LHCN-M2 (cell line): Measurements from ENCODE around the gene SLC5A6. TPM values are rescaled to one million over a fixed set of nuclear protein-coding genes. Genes with fewer than 3 reads are reported as not detected.
"Not testable (repeated sequence)": the region's sequence is repeated elsewhere in the genome, so short reads cannot be mapped to it uniquely, and the experiment has no call there.

Experiments
- DNase-seq: peaks from one replicate; pipeline ENCODE4 v3.0.0-alpha.2; 2012; ENCODE audit warnings: low read depth
- total RNA-seq: library from RNA; depleted of rRNA; stranded (reverse); fragments of >200 nt; gene quantifications from 2 replicates; pipeline ENCODE4 v1.2.3, GENCODE V29; 2014

Gene SLC5A6
- total RNA-seq, 1 experiment from 2014 or later, result 54.5 TPM

DNA sequence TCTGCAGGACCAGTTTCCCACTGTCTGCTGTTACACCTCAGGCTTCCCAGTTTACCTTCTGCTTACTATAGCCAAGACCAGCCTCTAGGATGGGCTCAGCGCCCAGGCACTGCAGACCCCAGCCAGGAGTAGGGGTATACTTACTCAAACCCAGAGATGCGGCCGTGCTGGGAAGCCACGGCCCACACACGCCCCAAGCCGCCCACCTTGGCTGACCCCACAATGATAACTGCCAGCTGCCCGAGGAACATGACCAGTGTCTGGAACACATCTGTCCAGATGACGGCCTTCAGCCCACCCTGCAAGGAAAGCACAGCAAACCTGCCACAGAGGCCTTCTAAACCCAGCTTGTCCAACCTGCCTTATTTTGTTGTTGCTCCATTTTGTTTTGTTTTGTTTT is 6.9 kb downstream of the SLC5A6 start:
- DNase-seq, result no peak

DNA sequence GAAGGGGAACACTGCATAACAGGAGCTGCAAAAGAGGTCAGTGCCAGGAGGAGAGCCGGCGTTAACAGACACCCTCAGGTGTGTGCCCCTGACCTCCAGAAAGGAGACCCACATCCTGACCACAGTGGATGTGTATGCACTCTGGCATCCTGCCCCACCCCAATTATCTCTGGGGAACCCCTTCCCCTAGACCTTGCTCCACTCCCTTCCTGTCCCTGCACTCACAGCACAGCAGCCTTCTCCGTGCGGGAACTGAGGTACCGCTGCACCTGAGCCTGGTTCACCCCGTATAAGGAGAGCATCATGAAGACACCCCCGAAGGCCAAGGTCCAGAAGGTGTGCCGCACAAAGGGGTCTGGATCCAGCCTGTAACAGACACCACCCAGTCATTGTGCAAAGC is 7.5 kb downstream of the SLC5A6 start:
- DNase-seq, result no peak

DNA sequence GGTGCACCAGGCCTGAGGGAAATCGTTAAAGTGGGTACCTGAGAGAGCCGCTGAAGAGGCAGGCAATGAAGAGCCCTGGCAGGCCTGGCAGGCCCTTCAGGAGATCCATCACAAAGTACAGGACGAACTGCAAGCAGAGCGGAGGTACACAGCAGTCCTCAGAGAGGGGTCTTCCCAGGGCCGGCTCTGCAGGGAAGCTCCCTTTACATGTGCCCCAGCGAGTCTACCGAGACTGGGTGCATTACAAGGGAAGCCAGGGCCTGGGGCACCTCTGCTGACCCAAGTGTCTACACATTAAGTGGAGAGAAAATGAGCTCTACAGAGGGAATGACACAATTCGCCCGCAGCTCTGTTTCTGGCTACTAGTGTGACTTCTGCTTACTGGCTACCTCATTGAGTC is 8.3 kb downstream of the SLC5A6 start:
- DNase-seq, result no peak

DNA sequence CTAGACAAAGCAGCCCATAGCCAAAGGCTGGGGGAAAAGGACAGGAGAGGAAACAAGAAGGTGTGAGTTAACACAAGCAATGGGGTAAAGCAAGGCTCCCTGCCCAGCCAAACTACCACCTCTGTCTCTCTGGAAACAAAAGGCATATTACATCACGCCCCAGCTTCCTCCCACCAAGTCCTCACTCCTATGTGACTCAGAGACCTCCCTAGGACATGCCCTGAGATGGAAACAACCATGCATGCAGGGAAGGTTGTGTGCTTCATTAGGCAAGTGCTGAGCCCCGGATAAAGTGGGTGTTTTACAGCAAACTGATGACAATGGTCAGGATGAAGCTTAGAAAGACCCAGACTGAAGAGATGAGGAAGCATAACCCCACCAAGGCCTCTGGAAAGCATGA is 9.2 kb downstream of the SLC5A6 start:
- DNase-seq, result no peak

DNA sequence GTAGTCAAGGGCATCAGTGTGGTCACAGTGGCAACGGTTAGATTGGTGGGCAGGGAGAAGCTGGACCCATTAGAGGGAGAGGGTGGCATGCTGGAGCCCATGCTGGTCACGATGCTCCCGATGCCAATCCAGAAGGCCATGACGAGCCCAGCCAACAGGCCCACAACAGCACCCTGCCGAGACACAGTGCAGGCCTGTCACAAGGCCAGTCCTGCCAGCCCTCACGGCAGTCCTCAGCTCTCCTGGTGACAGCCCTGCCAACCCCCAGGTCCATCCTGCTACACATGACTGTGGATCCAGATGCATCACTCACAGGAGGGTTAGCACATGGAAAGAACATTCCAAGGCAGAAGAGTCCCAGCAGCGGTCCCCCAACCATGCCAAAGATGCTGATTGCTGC is 10.4 kb downstream of the SLC5A6 start:
- DNase-seq, result no peak

DNA sequence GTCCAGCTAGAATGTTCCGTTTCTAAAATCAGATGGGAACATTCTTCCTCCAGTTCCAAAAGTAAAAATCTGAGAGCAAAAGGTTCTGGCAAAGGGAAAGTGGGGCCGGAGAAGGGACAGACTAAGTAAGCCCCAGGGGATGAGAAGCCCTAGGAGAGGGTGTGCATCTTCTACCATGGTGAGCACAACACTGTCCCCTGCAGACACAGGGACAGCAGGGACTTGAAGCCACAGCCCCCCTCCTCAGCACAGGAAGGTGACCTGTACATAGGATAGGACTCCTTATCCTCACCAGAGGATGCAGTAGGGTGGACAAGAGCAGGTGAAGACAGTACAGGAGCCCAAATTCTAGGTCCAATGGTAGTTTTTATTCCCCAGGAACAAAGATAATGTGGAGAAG is 12.8 kb downstream of the SLC5A6 start:
- DNase-seq, result no peak

DNA sequence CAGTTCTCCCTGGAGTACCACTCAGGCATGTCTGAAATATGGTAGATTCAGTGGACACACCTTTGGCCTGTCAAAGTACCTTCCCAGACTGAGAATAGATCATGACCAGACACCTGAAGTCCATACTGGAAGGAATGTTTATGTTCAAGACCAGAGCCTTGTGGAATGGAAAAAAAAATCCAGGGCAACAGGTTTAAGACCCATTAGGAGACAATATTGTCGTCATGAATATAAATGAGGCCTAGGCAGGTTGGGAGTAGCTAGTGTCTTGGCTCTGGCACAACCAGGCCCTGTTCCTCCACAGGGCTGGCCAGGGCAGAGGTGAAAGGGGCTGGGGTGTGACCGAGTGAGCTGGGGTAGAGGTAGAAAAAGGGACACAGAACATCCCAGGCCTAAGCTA is 13.4 kb downstream of the SLC5A6 start:
- no peak for DNase-seq

DNA sequence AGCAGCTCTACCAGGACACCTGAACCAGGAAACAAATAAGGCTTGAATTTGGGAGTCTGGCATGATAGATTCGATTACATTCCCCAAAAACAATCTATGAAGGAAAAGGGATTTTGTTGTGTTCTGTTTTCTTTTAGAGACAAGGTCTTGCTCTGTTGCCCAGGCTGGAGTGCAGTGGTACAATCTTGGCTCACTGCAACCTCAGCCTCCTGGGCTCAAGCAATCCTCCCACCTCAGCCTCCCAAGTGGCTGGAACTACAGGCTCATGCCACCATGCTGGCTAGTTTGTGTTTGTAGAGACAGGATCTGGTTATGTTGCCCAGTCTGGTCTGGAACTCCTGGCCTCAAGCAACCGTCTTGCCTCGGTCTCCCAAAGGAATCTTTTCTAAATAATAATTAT is 14.0 kb downstream of the SLC5A6 start:
- not testable (repeated sequence) for DNase-seq

DNA sequence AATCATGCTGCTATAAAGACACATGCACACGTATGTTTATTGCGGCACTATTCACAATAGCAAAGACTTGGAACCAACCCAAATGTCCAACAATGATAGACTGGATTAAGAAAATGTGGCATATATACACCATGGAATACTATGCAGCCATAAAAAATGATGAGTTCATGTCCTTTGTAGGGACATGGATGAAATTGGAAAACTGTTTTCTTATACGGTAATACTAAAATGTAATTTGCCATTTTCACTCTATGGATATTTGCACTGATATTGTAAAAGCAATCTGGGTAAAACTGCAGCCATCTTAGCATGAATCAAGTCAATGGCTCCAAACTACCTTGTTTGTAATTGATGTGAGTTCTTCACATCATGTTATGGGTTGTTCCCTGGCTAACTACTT is 16.3 kb downstream of the SLC5A6 start:
- DNase-seq, result not testable (repeated sequence)

DNA sequence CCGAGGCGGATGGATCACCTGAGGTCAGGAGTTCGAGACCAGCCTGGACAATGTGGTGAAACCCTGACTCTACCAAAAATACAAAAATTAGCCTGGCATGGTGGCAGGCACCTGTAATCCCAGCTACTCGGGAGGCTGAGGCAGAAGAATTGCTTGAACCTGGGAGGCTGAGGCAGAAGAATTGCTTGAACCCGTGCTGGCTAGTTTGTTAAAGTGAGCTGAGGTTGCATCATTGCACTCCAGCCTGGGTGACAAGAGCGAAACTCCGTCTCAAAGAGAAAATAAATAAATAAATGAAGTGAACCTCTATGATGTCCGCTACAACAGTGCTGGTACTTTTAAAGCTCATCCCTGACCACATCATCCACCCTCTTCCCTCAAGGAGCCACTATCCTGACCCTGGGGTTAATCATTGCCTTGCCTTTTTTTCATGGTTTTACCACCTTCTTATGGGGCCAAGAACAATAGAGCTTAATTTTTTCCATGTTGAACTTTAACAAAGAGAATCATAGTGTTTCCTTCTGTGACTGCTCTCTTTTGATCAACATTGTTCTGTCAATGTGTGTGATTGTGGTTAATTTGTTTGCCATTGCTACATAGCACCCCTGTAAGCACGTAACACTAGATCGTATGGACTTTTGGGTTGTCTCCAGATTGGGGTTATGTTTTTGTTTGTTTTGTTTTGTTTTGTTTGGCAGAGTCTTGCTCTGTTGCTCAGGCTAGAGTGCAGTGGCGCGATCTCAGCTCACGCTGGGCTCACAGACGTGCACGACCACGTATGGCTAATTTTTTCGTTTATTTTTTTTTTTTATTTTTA is 17.3 kb downstream of the SLC5A6 start:
- peak; percentile 35 for DNase-seq

DNA sequence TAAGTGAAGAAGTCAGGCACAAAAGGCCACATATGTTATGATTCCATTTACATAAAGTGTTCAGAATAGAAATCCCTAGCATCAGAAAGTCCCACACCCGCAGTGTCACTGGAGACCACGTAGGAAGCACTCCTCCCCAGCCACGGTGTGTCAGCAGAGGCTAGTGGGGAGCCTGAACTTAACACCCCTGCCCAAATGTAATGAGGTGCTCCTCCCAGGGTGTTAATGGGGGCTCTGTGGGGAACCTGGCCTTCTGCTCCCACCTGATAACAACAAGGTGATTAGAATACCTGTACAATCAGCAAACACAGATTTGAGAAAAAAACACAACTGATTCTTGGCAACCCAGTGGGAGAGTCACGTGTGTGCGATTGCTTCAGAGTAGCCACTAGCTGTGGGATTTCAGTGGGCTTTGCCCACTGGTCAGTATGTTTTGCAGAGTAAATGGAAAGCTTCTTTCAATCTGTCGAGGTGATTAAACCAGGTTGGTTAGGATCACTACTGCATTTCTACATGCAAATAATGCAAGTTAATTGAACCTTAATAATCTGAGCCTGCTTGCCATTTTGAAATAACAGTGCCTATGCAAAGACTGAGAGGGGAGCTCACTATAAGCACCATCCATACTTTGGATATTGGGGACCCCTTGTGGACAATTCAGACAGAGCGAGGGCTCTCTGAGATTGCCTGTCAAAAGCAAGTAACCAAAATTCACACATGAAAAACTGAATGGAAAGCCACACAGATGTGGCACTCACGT is 20.8 kb downstream of the SLC5A6 start:
- peak; percentile 60 for DNase-seq

DNA sequence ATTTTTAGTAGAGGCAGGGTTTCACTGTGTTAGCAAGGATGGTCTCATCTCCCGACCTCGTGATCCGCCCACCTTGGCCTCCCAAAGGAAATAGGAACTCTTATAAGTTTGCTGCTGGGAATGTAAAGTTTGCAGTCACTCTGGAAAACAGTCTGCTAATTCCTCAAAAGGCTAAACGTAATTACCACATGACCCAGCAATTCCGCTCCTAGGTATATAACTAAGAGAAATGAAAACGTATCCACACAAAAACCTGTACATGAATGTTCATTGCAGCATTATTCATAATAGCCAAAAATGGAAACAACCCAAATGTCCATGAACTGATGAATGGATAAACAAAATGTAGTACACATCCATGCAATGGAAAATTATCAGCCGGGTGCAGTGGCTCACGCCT is 22.1 kb downstream of the SLC5A6 start:
- no peak for DNase-seq

DNA sequence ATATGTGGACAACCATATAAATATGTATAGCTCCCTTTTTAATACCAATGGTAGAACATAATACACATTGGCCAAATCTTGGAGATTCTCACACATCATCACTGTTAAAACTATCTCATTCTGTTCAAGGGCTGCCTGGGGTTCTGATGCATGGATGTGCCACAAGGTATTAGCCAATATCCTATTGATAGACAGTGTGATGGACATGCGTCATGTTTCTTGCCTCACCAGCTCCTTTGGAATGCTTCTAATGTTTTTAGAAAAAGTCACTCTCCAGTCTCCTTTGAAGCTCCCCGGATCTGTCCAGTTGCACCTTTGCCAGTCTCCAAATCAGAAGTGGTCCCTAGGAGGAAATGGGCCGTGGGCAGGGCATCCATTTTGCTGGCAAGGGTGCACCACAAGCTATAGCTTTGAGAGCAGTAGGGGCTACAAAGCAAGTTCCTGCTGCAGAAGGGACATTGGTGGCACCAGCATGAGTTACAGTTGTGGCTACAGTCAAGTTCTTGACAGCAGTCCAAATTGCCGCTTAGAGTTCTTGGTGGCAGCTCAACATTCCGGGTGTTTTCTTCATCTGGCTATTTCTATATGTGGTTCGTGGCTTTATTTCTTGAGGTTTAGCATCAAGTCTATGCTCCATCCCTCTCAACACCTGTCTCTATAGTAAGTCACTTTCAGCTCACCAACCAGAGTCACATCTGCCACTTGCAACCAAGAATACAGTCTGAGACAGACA is 25.3 kb downstream of the SLC5A6 start:
- no peak for DNase-seq

DNA sequence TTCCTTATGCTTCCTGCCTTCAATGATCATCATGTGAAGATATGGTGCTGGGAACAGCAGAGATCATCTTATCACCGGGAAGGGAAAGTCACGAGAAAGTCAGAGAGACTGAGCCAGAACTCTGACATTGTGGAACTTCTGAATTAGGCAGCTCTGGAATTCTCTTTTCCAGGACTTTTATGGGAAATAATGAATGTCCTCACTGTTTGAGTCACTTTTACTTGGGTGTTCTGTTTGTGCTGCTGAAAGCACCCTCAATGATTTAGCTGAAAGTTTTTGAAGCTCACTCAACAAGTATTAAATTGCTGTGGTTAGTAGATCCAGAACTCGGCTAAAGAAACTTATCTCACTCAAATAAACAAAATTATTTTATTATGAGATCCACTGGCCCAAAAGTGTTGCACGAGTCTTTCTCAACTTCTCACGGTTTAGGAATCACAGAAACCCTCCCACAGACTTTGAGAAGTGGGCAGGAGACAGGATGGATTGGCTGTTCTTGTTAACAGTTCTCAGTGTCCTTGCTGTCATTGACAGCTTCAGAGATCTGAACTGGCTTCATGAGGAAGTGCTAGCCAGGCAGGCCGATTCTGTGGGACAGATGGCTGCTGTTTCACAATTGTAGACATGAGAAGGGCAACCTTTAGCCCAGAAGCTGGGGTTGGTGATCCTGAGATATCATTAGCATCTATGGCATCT is 26.6 kb downstream of the SLC5A6 start:
- peak; percentile 39 for DNase-seq

DNA sequence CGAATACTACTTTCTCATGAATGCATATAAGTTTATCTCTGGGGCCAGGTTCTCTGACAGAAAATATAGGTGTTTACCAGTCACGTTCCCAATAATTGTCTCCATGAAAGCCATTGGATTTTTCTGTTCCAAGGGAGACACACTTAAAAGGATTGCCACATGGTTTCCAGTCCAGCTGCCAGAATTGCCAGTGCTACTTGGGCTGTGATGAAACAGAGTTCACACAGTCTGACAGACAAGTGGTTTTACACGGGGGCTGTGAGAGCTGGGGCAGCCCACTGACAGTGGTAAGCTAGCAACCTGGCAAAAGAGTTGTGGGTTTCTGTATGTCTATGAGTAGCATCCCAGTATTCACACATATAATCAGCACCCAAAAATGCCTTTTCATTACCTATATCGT is 28.0 kb downstream of the SLC5A6 start:
- no peak for DNase-seq

DNA sequence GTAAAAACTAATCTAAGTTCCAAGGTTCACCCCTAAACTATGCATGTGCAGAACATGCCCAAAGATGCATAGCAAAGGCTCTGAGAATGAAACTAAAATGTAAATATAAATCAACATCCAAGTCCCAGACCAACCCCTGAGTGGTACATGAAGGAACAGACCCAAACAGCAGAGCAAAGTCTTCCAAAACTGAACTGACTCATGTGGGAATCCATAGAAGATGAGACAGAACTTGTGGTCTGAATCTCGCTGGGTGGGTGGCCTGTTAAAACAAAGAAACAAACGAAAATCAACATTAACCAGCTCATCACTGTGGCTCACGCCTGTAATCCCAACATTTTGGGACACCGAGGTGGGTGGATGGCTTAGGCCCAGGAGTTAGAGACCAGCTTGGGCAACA is 29.7 kb downstream of the SLC5A6 start:
- peak; percentile 50 for DNase-seq

DNA sequence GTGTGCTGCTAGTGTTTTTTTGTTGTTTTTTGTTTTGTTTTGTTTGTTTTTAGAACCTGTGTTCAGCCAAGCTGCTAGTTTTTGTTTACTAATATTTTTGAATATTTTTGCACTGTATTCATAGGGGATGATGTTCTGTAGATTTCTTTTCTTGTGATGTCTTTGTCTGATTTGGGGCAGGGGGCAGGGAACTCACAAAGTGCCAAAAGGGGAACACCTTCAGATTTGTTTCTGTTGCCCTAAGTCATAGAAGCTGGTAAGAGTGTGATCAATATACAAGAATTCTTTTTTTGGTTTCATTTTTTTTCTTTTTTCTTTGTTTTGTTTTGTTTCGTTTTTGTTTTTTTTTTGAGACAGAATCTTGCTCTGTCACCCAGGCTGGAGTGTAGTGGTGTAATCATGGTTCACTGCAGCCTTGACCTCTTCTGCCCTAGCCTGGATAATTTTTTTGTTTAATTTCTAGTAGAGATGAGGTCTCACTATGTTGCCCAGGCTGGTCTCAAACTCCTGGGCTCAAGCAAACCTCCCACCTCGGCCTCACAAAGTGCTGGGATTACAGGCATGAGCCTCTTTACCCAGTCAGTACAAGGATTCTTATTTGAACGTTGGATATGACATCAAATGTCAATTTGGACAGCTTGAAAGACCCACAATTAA is 32.6 kb downstream of the SLC5A6 start:
- DNase-seq, result no peak

DNA sequence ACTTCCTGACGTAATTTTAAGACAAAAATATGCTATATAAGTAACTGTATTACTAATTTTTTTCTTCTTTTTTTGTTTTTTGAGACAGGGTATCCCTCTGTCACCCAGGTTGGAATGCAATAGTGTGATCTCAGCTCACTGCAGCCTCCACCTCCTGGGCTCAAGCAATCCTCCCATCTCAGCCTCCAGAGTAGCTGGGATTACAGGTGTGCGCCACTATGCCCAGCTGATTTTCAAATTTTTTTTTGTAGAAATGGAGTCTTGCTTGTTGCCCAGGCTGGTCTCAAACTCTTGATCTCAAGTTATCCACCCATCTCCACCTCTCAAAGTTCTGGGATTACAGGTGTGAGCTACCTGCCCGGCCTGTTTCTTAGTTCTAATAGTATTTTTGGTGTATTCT is 33.6 kb downstream of the SLC5A6 start:
- DNase-seq, result no peak

DNA sequence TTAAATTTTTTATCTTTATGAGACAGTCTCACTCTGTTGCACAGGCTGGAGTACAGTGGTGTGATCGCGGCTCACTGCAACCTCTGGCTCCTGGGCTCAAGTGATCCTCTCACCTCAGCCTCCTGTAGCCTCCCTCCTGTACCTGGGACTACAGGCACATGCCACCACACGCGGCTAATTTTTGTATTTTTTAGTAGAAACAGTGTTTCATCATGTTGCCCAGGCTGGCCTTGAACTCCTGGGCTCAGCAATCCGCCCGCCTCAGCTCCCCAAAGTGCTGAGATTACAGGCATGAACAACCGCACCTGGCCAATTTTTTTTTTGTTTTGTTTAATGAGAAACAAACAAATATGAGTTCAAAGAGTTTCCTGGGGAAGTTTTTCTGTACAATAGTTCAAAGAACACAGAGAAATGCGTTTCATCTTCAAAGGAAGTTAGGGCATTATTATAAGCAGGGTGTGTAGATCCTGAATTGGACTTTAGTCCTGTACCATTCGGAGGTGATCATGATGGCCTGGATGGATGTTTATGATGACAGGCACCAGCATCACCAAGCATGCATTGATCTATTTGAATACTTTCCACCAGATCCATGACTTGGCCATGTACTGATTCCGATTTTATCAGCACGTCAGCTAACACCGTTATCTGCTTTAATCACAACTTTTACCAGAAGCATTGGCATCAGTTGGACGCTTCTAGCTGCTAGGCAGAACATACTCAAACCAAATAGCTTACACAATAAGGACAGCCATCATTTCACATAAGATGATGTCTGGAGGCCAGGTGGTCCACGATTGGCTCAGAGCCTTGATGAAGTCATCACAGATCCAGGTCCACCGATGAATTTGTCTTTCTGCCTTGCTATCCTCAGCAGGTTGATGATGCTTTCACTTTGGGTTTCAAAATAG is 34.4 kb downstream of the SLC5A6 start:
- no peak for DNase-seq

DNA sequence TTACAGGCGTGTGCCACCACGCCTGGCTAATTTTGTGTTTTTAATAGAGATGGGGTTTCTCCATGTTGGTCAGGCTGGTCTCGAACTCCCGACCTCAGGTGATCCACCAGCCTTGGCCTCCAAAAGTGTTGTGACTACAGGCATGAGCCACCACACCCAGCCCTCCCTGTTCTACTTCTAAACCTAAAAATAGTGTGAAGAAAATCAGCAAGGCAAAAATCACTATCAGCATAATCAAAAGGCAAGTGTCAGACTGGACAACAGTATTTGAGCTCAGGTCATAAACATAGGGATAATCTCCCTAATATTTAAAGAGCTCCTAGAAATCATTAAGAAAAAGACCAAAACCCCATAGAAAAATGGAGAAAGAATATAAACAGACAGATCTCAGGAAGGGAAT is 36.3 kb downstream of the SLC5A6 start:
- not testable (repeated sequence) for DNase-seq
